Activated CD4-positive, alpha-beta T cell treated with anti-CD3 and anti-CD28 coated beads, Interleukin-2, amount 50 U/mL, for 1 hour (primary cell): Measurements from ENCODE around the gene CSNK1G3.

ENCODE experiments used
- DNase-seq: peaks from one replicate; pipeline ENCODE4 v3.0.0-alpha.2; 2020

Gene CSNK1G3

GRCh38 chr5:123514615-123515355 is 2.8 kb downstream of the CSNK1G3 start:
- no peak for DNase-seq

DNA sequence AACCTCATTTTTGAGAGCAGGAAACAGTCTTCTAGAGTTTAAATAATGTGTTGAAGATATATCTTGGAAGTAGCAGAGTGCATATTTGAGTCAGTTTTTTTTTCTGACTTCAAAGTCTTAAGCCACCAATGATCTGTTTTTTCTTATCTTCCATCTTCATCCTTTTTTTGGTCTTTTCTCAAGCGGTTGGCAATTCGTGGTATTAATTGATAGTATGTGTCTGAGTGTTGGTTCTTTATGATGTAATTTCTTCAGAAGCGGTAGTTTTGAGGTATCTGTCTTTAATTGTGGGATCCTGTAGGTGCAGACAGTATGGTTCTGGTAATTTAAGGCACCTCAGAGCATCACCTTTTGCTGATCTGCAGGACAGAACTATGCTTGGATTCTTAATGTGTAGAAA is 3.9 kb downstream of the CSNK1G3 start:
- no peak for DNase-seq

- no peak for DNase-seq
Observed at GRCh38 chr5:123517476-123517875, 5.5 kb downstream of the CSNK1G3 start.

DNA sequence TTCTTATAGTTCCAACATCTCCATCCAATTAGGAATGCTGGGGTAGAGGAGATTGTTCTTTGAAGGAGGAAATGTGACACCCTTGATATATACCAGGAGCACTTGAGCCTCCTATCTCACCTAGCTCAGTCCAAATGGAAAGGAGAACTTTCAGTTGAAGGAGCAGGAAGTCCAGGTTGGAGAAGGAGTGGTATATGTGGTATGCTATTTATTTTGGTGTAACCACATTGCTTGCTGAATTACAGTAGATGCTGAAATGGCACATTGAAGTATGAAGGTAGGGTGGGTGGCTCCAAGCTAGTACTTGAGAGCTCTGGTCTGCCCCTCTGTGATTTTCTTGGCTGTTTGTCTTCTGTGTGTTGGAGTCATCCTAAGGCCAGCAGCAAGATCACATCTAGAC is 6.1 kb downstream of the CSNK1G3 start:
- no peak for DNase-seq

DNA sequence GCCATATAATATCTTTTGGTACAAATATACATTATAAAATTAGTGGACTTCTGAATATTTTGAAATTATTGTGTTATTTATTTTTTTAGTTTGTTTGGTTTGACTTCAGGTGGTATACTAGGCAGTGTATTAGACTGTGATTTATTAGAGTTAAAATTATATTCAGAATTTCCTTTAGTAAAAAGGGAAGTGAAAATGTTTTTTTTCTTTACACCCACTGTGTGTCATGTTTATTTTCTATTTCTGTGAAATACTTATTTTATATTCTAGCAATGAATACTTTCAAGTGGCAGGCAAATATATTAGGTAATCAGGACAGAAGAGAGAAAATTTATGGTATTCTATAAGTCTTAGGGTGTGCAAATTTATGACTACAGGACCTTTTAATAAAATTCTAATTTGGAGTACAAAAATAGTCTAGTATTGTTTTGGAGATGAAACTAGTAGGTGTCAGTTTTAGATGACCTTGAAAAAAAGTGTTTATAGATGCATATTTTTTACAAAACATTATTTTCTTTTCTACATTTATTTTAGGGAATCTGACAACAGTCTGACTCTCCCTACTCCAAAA is 8.8 kb downstream of the CSNK1G3 start:
- no peak for DNase-seq

- DNase-seq: no peak
Observed at GRCh38 chr5:123524146-123524545, 12.2 kb downstream of the CSNK1G3 start.

DNA sequence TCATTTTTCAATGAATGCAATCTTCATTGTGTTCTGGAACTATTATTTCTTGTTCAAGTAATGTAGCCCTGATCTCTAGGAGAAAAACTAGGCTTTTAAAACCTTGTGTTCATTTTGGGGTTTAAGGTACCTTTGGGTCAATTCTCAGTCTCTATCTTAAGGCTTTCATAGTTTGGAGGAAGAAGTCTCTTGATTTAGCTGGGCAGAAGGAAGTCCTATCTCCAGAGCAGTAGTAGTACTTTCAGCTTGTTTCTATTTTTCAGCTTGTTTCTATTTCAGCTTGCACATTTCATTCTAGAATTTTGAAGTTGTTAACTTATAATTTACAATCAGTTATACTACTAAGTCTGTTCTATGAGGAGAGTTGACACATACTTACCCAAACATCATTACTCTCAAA is 15.2 kb downstream of the CSNK1G3 start:
- no peak for DNase-seq

GRCh38 chr5:123528065-123528464 is 16.1 kb downstream of the CSNK1G3 start:
- no peak for DNase-seq

GRCh38 chr5:123528878-123529277 is 16.9 kb downstream of the CSNK1G3 start:
- DNase-seq: no peak

DNA sequence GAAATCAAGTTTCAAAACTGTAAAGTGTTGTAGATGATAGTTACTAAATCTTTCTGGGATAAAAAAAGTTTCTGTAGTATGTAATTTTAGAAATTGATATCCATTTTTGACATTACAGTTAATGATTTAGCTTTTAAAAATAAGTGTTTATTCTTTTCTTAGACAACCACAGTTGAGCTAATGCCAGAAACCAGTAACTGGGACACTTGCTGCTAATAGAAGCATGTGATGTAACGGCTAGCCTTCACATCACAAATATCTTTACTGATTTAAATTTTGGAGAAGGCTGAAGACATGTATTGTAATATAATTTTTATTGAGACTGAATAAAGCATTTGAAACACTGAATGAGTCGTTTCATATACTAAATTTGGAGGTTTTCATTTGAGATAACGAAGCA is 18.8 kb downstream of the CSNK1G3 start:
- no peak for DNase-seq

GRCh38 chr5:123535648-123536047 is 23.7 kb downstream of the CSNK1G3 start:
- DNase-seq: no peak

GRCh38 chr5:123537256-123537655 is 25.3 kb downstream of the CSNK1G3 start:
- DNase-seq: no peak

GRCh38 chr5:123537845-123538244 is 25.9 kb downstream of the CSNK1G3 start:
- no peak for DNase-seq

DNA sequence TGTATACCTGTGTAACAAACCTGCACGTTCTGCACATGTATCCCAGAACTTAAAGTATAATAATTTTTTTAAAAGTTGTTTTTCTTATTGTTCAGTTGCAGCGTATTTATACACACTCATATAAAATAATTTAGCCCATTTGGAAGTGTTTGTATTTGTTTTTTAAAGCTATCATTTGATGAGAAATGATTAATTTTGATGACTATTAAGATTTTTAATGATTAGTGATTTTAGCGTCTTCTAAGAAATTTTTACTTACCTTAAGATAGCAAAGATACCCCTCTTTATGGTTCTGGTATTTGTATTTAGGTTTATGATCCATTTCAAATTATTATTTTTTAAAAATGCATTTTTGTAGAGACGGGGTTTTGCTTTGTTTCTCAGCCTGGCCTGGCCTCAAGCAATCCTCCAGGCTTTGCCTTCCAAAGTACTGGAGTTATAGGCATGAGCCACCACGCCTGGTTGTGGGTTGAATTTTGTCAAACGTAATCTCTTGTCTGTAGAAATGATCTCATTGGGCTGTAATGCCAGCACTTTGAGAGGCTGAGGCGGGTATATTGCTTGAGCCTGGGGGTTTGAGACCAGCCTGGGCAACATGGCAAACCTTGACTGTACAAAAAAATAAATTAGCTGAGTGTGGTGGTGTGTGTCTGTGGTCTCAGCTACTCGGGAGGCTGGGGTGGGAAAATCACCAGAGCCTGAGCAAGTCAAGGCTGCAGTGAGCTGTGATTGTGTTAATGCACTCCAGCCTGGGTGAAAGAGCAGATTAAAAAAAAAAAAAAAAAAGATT is 26.9 kb downstream of the CSNK1G3 start:
- DNase-seq: no peak

DNA sequence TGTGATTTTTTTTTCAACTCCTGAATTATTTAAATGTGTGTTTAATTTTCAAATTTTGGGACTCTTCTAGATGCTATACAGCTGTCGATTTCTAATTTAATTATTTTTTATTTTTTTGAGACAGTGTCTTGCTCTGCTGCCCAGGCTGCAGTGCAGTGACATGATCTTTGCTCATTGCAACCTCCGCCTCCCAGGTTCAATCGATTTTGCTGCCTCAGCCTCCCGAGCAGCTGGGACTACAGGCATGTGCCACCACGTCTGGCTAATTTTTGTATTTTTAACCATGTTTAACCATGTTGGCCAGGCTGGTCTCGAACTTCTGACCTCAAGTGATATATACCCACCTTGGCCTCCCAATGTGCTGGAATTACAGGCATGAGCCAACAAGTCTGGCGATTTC is 28.6 kb downstream of the CSNK1G3 start:
- no peak for DNase-seq

DNA sequence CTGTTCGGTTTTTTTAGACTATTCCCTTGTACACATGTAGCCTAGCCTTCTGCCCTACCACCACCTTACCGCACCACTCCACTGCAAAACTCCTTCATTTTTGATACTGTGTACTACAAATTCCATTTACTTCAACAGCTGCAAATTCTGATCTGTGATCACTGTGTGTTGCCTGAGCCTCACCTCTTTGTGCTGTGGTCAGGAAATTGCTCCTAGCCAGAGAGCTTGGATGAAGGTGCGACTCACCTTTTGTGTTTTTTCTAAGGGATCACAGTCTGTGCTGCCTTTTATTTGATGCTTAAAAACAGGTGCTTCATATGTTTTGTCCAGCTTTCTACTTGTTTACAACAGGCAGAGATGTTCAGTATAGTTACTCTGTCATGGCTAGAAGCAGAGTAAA is 31.5 kb downstream of the CSNK1G3 start:
- DNase-seq: no peak

- DNase-seq: peak; percentile 8
Observed at GRCh38 chr5:123545506-123545905, 33.5 kb downstream of the CSNK1G3 start.

DNA sequence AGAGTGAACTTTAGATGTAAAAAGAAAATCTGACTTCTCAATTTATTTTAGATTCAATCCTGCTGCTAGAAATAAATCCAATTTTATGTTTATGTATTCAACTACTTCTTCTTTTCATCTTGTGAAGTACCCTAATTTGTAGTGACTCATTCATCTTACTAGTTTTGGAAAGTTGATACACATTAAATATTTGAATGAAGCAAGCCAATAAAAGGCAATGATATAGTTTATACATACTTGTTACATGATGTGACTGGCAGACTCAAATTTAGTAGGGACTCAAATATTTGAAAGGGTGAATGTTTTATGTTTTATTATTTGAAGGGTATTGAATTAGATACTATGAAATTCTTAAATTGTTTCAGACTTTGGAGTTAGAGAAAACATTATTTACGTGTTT is 34.7 kb downstream of the CSNK1G3 start:
- no peak for DNase-seq

DNA sequence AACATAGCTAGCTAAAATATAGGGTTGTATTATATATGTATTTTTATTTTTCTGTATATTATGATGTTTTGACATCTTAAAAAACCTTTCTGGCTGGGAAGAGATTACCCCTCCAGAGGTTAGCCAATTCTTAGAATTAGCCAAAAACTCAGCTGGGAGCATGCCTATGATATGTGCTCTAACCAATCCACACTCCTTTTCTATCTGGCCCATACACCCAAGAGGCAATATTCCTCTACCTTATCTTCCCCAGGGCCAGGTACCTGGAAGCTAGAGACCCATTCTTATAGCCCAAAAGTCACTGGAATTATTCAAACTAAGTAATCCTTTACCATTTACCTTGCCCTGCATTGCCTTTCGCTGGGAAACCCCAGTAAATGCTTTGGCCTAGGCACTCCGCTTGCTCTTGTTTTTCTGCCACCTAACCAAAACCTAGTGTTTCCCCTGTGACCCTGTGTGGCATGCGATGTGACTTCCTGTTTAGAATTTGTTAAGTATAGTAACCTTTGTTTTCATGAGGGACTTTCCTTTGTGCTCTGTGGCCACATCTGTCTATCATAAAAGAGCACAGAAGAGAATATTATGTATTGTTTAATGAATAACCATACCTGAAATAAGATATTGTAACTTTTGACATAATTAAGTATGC is 37.4 kb downstream of the CSNK1G3 start:
- DNase-seq: peak; percentile 34

- DNase-seq: no peak
Observed at GRCh38 chr5:123554601-123555000, 42.6 kb downstream of the CSNK1G3 start.

DNA sequence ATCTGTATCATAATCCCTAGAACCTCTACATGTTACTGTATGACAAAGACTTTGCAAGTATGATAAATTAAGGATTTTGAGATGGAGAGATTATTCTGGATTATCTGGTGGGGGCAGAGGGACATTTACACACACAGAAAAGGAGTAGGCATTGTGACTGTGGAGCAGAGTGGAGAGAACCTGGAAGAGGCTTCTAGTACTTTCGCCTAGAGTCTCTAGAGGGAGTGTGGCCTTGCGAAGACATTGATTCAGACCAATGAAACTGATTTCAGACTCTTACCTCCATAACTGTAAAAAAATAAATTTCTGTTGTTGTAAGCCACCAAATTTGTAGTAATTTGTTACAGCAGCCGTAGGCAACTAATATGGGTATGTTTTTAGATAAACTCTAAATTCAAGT is 45.9 kb downstream of the CSNK1G3 start:
- DNase-seq: no peak

GRCh38 chr5:123558762-123559433 is 46.9 kb downstream of the CSNK1G3 start:
- DNase-seq: no peak

GRCh38 chr5:123559434-123559775 is 47.4 kb downstream of the CSNK1G3 start:
- no peak for DNase-seq
